ENCODE measurements around the gene PMM2.
"Not testable (repeated sequence)": the region's sequence is repeated elsewhere in the genome, so short reads cannot be mapped to it uniquely, and the experiment has no call there.

DNA sequence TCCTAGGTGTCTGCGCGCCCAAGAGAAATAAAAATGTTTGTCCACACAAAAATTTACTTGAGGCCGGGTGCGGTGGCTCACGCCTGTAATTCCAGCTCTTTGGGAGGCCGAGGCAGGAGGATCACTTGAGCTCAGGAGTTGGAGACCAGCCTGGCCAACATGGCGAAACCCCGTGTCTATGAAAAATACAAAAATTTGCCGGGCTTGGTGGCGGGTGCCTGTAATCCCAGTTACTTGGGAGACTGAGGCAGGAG, 72.3 kb downstream of the PMM2 start:
- TF ChIP-seq EZH2phosphoT487 (IDR thresholded peaks at IDR 0.05; ENCODE audit: borderline replicate concordance): not testable (repeated sequence)
- TF ChIP-seq, protein P1, sequence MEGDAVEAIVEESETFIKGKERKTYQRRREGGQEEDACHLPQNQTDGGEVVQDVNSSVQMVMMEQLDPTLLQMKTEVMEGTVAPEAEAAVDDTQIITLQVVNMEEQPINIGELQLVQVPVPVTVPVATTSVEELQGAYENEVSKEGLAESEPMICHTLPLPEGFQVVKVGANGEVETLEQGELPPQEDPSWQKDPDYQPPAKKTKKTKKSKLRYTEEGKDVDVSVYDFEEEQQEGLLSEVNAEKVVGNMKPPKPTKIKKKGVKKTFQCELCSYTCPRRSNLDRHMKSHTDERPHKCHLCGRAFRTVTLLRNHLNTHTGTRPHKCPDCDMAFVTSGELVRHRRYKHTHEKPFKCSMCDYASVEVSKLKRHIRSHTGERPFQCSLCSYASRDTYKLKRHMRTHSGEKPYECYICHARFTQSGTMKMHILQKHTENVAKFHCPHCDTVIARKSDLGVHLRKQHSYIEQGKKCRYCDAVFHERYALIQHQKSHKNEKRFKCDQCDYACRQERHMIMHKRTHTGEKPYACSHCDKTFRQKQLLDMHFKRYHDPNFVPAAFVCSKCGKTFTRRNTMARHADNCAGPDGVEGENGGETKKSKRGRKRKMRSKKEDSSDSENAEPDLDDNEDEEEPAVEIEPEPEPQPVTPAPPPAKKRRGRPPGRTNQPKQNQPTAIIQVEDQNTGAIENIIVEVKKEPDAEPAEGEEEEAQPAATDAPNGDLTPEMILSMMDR (conservative IDR thresholded peaks at IDR 0.05; ENCODE audit: low read length): not testable (repeated sequence)

All from Loucy (cell line).